Stimulated activated CD4-positive, alpha-beta T cell treated with anti-CD3 and anti-CD28 coated beads, Interleukin-1b, Interleukin-23, amount 100 ng/mL, for 1 hour (primary cell): ENCODE results near the gene SLC27A6.
"Not testable (repeated sequence)": the region's sequence is repeated elsewhere in the genome, so short reads cannot be mapped to it uniquely, and the experiment has no call there.

Source experiments
- DNase-seq, 2 donors: peaks; one replicate each; pipeline ENCODE4 v3.0.0-alpha.2; 2020; ENCODE audit warnings: low read depth in 2 of 2

The SLC27A6 gene

GRCh38 chr5:128965011-128965637 is at the start of gene SLC27A6:
Gene SLC27A6, plus strand, starts transcription at chr5:128965488. Its CDS starts 650 bp downstream, at chr5:128966138.
- no peak for DNase-seq

- no peak for DNase-seq
These were observed 45.7 kb upstream of the SLC27A6 start for GRCh38 chr5:128919542-128919941.

- DNase-seq, result no peak
These were observed 44.7 kb upstream of the SLC27A6 start for GRCh38 chr5:128920345-128921215.

- DNase-seq, result no peak
These were observed 41.0 kb upstream of the SLC27A6 start for GRCh38 chr5:128924299-128924698.

- DNase-seq, result no peak
These were observed 39.3 kb upstream of the SLC27A6 start for GRCh38 chr5:128925973-128926372.

- DNase-seq, result no peak
These were observed 37.6 kb upstream of the SLC27A6 start for GRCh38 chr5:128927644-128928043.

GRCh38 chr5:128932232-128932631 is 33.1 kb upstream of the SLC27A6 start:
- DNase-seq, result not testable (repeated sequence)

- DNase-seq, result not testable (repeated sequence)
These were observed 22.2 kb upstream of the SLC27A6 start for GRCh38 chr5:128943100-128943499.

GRCh38 chr5:128949847-128950546 is 15.3 kb upstream of the SLC27A6 start:
- no peak for DNase-seq

GRCh38 chr5:128951301-128951700 is 14.0 kb upstream of the SLC27A6 start:
- not testable (repeated sequence) for DNase-seq

- DNase-seq, result no peak
These were observed 9.1 kb upstream of the SLC27A6 start for GRCh38 chr5:128956164-128956563.

GRCh38 chr5:128962211-128962610 is 3.1 kb upstream of the SLC27A6 start:
- DNase-seq, result no peak

- DNase-seq, result no peak
These were observed 482 bp downstream of the SLC27A6 start for GRCh38 chr5:128965638-128966302.

GRCh38 chr5:128966375-128966774 is 1.1 kb downstream of the SLC27A6 start:
- DNase-seq, result no peak

GRCh38 chr5:128966846-128967245 is 1.6 kb downstream of the SLC27A6 start:
- no peak for DNase-seq

- DNase-seq, result no peak
These were observed 8.0 kb downstream of the SLC27A6 start for GRCh38 chr5:128973244-128973643.

- DNase-seq, result no peak
These were observed 9.3 kb downstream of the SLC27A6 start for GRCh38 chr5:128974567-128974966.

GRCh38 chr5:128979761-128980160 is 14.5 kb downstream of the SLC27A6 start:
- DNase-seq, result no peak

- DNase-seq, result no peak
These were observed 15.6 kb downstream of the SLC27A6 start for GRCh38 chr5:128980917-128981316.

- no peak for DNase-seq
These were observed 19.2 kb downstream of the SLC27A6 start for GRCh38 chr5:128984480-128984879.

GRCh38 chr5:128988476-128988875 is 23.2 kb downstream of the SLC27A6 start:
- DNase-seq, result no peak
